ENCODE data around the gene HLA-G. TPM values are rescaled to one million over a fixed set of nuclear protein-coding genes. Genes with fewer than 3 reads are reported as not detected.

Gene HLA-G
- total RNA-seq: 0.16 and 0.17 TPM in 2 replicates

GRCh38 chr6:29827579-29828470, at the start of gene HLA-G:
HLA-G (plus strand) TSS chr6:29827825; CDS start chr6:29827845, 20 bp downstream.

Other genes starting within 250 kb of the HLA-G start
- not detected in 2 replicates for gene OR2H2, start 242.7 kb upstream of the HLA-G start, total RNA-seq
- gene GABBR1, start 194.6 kb upstream of the HLA-G start, total RNA-seq: 13.6 and 18.8 TPM in 2 replicates
- gene MOG, start 170.7 kb upstream of the HLA-G start, total RNA-seq: not detected in 2 replicates
- 2.8 TPM in 1 of 2 replicates, not detected in the other for gene ZFP57, start 146.7 kb upstream of the HLA-G start, total RNA-seq
- gene HLA-F, start 104.4 kb upstream of the HLA-G start, total RNA-seq: 2.4 and 3.9 TPM in 2 replicates
- 288 and 366 TPM in 2 replicates for gene HLA-A, start 114.7 kb downstream of the HLA-G start, total RNA-seq
- gene POLR1H, start 233.4 kb downstream of the HLA-G start, total RNA-seq: 34.2 and 49.5 TPM in 2 replicates
- 9.5 and 12.3 TPM in 2 replicates for gene PPP1R11, start 239.4 kb downstream of the HLA-G start, total RNA-seq
- gene RNF39, start 247.9 kb downstream of the HLA-G start, total RNA-seq: under 0.01 and 0.09 TPM in 2 replicates